GM18909 (cell line): ENCODE data around the gene SLC5A2.
"Not testable (repeated sequence)": the region's sequence is repeated elsewhere in the genome, so short reads cannot be mapped to it uniquely, and the experiment has no call there.

Source experiments
- ATAC-seq: cut with Tn5 transposase; IDR thresholded peaks from one replicate; pipeline ENCODE4 v1.9.1; 2021; ENCODE audit warnings: mild to moderate bottlenecking; ENCODE audit not compliant: unreplicated experiment, poor library complexity

SLC5A2 gene

DNA sequence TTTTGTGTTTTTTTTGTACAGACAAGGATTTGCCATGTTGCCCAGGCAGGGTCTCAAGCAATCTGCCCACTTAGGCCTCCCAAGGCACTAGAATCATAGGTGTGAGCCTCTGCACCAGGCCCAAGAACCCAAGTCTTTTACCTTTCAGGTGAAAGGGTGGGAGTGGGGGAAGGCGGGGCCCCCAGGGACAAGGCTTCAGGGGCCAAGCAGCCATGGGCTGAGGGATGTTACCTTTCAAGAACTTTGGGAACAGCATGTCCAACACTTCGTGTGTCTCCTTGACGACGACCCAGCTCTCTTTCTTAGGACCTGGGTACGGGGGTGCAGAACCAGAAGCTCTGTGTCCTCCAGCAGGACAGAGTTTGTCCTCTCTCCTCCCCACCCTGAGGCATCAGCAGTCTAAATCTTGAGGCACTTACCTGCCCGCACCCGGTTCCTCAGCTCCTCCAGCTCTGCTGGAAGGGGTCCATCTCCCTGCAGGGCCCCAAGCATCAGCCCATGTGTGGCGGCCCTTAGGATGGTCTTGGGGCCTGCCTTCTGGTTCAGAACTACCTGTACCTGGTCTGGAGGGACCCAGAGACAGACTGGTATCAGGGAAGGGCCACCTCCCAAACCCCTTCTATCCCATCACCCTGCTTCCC, 9.0 kb downstream of the SLC5A2 start:
- ATAC-seq, result no peak

DNA sequence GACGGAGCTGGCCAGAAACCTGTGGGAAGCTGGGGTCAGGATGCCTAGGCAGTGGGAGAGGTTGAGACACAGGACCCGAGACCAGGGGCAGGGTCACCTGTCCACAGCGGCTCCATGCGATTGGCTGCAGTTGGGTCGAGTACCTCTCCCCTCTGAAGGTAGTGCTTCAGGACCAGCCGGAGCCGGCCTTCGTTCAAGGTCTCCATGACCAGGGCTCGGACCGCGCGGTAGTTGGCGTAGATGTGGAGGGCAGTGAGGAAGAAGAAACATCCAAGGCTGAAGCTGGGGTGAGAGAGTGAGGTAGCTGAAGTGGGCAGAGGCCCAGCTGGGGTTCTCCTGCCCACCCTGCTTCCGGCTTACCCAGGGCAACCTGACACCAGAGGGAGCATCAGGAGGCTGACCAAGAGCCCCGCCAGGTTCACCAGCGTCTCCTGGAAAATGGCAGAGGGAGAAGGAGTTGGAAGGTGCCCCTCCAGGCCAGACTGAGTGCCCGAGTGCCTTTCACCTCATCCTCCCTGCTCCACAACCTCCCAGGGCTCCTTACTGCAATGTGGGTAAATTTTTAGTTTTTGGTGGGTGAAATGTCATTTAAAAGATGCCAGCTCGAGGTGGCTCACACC, 10.7 kb downstream of the SLC5A2 start:
- no peak for ATAC-seq

DNA sequence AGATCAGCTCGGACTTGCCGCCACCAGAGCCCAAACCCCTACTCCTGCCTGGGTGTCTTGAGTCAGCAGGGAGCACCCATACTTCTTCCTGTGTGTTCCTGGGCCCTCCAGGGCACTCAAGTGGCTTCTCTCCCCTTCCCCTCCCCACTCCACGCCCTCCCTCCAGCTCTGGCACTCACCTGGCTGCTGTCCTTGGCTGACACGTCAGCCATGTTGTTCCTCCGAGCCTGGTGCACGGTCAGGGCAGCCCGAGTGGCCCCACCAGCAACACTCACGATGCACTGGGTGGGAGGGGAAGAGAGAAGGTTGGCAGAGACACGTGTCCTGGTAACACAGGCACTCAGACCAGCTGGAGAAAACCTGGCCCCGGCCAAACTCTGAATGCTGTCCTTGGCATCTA, 13.7 kb downstream of the SLC5A2 start:
- ATAC-seq, result no peak

DNA sequence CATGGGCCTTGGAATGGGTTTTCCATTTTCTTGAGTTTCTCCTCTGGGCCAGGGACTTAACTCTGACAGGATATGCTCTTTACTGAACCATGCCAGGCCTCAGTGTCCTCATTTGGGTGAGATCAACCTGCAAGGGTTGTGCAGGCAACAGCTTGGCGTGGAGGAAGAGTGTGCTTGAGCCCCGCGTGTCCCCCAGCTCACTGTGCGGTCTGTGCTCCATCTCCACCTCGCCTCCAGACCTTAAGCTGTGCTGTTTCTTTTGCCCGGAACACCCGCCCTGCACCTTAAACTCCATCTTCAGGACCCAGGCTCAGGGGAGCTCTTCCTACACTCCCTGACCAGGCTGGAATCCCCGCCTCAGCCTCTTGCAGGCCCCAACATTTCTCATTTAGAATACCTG, 15.6 kb downstream of the SLC5A2 start:
- ATAC-seq, result no peak

DNA sequence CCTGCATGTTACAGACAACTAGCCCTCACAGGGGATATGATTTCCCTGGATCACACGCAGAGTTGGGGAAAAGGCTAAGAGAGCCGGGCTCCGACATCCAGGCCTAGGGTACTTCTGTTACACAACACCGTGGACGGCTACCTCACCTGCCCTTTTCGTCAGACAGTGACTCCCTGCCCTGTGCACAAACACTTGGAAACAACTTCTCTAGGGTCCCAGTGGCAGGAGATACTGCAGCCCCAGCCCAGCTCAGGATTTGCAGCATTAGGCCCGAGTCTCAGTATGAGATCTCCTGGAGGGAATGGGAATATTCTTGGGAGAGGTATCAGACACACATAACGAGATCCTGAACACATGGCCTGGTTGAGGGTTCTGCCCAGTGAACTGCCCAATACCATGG, 17.0 kb downstream of the SLC5A2 start:
- no peak for ATAC-seq

DNA sequence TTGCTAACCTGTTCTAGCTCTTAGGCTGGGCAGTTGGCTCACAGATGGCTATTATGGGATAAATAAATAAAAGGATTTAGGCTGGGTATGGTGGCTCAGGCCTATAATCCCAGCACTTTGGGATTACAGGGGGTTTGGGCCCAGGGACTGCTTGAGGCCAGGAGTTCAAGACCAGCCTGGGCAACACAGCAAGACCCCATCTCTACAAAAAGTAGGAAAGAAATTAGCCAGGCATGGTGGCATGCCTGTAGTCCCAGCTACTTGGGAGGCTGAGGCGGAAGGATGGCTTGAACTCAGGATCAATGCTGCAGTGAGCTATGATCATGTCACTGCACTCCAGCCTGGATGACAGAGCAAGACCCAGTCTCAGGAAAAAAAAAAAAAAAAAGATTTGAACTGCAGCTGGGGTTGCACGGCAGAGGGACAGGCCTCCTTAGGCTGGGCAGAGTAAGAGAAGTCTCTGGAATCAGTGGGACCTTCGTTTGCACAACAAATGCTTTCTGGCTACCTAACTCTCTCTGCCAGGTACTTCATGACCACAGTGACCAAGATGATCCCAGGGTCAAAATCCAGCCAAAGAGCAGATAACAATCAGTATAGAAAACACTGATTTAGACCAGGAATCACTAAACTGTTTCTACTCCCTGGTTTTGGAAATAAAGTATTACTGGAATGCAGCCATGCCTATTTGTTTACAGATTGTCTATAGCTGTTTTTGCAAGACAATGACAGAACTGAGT, 18.5 kb downstream of the SLC5A2 start:
- no peak for ATAC-seq

DNA sequence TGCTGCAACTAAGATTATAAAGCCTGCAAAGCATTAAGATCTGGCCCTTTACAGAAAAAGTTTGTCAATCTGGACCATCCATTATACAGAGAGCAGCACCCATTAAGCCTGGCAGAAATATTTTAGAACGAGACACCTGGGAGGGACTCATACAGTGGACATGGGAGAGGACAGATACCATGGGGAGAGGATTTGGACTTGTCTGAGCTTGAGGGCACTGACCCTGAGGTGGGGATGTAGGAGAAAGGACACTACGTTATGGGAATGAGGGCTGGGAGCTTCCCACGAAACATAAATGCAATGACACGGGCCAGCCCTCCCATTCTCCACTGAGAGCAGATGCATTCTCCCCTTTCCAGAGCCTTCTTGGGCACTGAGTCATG, 19.0 kb downstream of the SLC5A2 start:
- no peak for ATAC-seq

DNA sequence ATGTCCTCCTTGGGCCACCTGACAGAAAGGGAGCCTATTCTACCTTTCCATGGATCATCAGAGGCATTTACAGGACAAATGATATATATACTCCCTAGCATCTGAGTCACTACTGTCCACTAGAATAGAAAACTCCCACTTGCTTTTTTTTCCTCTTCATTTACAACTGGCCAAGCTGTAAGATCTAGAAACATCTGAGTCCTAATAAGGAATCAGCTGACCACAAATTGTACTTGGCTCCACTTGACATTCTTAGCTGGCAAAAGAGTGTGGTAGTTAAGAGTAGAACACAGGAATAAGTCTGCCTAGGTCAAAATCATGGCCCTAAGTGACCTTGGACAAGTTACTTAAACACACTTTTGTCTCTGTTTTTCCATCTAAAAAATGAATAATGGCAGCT, 20.1 kb downstream of the SLC5A2 start:
- no peak for ATAC-seq

DNA sequence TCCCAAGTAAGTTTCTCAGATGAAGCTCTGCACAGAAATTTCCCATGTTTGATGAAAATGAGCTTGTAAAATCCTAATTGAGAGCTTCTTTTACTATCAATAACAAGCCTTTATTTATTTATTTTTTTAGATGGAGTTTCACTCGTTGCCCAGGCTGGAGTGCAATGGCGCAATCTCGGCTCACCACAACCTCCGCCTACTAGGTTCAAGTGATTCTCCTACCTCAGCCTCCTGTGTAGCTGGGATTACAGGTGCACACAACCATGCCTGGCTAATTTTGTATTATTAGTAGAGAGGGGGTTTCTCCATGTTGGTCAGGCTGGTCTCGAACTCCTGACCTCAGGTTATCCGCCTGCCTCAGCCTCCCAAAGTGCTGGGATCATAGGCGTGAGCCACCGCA, 20.6 kb downstream of the SLC5A2 start:
- ATAC-seq, result not testable (repeated sequence)

DNA sequence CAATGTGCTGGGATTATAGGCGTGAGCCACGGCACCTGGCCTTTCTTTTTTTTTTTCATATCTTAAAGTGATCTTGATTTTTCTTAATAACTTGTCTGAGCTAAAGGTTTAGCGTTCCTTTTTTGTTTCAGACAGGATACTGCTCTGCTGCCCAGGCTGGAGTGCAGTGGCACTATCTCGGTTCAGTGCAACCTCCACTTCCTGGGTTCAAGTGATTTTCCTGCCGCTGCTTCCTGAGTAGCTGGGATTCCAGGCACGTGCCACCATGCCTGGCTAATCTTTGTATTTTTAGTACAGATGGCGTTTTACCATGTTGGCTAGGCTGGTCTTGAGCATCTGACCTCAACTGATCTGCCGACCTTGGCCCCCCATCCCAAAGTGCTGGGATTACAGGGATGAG, 21.2 kb downstream of the SLC5A2 start:
- ATAC-seq, result no peak

DNA sequence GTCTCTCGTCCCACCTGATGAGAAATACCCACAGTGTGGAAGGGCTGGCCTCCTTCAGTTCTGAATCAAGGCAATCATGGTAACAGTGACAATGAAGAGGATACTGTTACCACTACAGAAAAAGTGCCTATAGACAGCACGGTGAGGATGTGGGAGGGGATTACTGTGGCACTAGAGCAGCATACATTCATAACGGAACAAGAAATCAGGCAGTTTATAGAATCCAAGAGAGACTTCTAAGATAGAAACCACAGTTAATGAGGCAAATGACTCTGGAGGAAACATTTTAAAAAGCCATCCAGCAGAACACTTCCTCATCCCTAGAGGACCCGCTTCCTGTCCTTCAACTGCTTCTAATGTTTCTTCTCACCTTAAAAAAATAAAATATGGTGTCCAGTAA, 22.6 kb downstream of the SLC5A2 start:
- peak; percentile 42 for ATAC-seq

DNA sequence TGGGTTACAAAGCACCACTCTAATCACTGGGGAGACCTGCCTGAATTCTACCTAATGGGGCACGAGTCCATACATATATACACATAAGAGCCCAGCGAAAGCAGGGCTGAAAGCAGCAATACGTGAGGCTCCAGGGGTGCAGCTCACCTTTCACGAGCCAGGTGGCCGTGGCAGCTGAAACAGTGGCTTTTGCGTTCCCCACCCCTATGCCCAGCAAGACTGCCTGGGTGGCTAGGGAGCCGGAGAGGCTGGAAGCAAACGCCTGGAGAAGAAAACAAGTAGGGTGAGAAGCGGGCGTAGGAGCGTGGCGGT, 24.6 kb downstream of the SLC5A2 start:
- no peak for ATAC-seq

DNA sequence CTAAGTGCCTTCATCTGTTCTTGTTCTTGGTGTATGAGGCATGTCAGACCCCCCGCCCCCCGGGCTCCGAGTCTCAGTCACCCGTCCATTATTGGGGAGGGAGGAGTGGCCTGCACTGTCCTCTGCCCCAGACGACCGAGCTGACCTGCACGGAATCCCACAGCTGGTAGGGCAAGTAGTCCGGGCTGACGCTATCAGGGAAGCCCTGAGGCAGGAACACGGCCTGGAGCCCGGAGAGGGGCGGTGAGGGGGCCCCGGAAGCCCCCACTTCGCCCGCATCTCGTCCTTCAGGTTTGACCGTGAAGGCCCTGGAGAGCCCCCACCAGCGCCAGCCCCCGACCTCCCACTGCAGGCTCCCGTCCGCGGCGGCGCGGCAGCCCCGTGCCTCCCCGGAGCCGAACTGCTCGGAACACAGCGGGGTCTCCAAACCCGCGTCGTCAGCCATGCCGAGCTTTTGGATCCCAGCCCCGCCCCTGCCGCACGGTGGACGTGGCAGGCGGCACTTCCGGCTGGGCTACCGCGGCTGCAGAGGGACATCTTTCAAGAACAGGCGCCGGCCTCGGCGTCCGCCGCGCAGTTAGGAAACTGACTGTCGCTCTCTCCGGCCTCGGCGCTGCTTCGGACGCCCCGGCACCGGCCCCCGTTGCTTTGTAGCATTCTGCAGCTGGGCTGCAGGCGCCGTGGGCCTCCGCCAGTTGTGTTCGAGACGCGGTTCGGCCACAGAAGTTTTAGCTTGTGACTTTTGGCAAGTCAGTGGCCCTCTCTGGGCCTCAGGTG, 25.2 kb downstream of the SLC5A2 start, which contains the start of gene RUSF1:
RUSF1 (minus strand) TSS at position 463 of the 777 bp plus-strand sequence; CDS start at position 445, 18 bp downstream.
- ATAC-seq, result peak; percentile 94

DNA sequence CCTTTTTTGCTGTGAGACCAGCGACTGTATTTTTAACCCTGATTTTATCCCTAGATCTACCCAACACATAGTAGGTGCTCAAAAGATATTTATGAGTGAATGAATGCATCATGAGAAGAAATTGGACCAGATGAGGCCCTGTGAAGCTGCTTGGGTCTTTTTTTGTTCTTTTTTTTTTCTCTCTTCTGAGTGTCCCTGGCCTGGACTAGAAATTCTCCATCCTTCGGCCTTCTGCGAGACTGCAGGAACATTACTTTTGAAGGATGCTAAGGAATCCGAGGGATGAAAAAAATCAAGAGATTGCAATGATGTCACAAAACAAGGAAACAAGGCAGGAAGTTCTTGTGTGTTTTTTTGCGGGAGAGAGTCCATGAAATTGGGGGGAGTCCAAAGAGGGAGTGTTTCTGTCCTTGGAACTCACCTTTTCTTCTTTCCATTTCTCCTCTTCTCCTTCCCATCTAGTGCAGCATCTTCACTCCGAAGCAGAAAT, 25.8 kb downstream of the SLC5A2 start:
- no peak for ATAC-seq

DNA sequence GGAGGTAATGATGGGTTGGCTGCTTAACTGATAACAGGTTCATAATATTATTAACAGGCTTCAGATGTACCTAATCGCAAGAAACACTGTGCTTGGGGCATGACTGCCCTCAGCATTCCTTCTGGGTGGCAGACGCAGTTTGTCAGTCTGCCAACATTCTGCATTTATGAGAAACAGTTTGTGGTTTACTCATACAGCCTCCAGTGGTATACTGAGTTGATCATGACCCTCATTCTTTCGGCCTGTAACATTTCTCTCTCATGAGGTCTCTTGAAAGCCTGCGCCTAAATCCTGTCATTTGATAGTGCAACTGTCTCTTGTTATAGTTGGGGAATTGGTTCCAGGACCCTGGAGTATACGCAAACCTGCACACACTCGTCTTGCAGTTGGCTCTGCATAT, 30.2 kb downstream of the SLC5A2 start:
- no peak for ATAC-seq

DNA sequence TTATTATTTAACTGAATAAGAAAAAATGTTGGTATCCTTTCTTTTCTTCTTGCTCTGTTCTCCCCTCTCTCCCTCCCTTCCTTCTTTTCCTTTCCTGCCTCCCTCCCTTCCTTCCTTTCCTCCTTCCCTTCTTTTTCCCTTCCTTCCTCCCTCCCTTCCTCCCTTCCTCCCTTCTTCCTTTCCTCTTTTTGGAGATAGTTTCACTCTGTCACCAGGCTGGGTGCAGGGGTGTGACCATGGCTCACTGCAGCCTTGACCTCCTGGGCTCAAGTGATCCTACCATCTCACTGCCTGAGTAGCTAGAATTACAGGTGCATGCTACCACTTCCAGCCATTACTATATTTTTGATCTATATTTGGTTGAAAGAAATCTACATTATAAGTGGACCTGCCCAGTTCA, 31.0 kb downstream of the SLC5A2 start:
- ATAC-seq, result no peak

DNA sequence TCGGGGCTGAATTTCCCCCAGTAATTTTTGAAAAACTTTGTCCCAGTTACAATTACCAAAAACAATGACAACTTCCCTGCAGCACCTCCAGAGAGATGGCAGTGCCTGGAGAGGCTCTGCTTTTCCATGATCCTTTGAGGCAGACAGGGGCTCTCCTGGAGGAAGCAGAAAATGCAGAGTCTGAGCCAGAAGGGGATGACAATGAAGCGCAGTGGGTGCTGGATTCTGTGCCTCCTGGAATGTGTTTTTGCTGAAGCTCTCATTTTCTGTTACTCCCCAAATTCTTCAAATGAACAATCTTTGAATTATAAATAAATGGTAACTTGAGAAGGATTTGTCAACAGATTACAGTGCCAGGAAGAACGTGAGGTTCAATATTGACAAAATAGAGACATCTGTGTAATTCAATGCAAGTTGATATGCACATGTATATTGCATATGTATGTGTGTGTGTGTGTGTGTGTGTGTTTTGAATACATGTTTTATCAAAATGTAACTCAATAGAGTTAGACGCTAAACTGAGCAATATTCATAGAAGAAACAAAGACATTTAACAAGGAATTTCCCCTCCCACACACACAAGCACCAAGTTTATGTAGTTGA, 35.0 kb downstream of the SLC5A2 start:
- ATAC-seq, result no peak

DNA sequence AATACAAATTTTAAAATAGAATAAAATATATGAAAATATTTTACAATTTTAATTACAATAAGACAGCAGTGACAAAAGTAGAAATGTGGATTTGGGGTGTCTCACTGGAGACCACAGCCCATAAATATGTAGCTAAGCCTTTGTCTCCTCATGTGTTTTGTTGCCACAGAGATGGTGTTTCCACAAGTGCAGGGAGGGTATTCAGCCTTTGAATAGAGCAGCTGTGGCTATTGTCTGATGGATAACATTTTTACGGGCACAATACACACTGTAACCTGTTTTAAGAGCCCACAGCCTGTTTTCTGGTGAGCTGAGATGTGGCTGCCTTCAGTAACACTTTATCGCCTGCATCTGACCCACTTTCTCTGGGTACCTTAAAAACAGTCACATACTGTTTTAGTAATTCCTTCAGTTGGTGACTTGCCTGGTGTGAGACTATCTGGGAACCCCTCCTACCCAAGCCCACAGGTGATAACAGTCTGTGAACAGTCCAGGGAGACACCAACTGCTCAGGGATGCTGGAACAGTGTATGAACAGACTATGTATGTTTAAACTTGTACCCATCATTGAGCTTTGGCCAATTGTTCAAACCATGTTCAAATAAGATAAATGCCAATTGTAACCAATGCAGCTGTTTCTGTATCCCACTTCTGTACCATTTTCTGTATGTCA, 37.0 kb downstream of the SLC5A2 start:
- no peak for ATAC-seq

DNA sequence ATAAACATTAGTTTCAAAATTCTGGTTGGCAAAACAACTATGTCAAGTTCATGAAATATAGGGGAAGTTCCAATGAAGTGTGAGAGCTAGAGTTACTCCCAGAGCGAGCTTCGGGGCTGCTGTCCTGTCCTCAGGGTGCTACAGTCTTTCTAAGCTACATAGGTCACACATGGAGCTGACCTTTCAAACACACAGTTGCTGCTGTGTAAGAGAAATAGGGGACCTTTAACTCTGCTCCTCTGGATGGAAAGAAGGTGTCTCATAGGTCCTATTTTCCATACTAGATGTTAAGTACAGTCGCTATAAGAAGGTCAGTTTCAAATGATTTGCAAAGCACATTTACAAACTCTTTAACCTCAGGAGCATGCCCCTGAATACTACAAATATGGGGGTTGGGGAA, 38.4 kb downstream of the SLC5A2 start:
- ATAC-seq, result no peak

DNA sequence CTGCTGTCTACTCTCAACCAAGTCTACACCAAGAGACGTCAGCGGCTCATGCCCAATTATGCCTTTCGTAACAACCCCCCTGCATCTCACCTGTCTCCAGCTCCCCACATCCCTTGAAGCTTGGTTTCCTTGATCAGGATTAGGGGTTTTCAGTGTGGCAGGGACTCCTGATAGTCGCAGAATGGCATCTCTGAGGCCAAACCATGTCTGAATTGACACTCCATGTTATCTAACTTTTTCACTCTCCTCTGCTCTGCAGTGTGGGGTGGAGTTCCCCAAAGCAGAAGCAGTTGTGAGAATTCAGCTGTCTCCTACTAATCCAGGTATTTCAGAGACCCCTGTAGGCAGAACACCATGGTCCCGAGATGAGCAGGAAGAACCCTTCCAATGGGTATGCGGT, 39.1 kb downstream of the SLC5A2 start:
- ATAC-seq, result no peak
